ENCODE measurements around the gene EGLN2.
"Not testable (repeated sequence)": the region's sequence is repeated elsewhere in the genome, so short reads cannot be mapped to it uniquely, and the experiment has no call there.

DNA sequence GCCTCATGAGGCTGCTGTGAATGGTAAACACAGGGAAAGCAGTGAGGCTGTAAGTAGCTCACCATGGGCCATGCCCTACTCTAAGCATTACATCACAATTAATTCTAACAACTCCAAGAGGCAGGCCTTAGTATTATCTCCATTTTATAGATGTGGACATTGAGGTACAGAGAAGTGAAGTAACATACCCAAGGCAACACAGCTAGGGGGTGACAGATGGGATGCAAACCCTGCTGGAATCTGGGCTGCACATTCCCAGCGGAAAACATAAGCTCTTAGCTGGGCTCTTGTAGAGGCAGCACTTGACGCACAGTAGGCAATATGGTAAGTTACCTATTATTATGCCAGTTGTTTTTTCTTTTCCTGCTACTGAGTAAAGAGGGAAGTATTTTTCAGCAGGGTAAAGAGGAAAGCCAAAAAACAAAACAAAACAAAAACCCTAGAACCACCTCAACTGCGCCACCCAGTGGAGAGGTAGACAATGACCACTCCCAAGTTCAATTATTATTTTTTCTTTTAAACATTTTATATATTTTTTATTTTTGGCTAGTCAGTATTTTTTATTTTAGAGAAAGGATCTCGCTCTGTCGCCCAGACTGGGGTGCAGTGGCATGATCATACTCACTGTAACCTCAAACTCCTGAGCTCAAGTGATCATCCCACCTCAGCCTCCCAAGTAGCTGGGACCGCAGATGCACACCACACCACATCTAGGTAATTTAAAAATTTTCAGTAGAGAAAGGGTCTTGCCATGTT is 20.7 kb downstream of the EGLN2 start:
- TF ChIP-seq TAF1, POLR2AphosphoS5 (IDR thresholded peaks at IDR 0.05; ENCODE audit: low read depth, low read length): not testable (repeated sequence)

Data from GM12891 (cell line).